Activated T-cell treated with anti-CD3 and anti-CD28 coated beads for 4 hours (primary cell): ENCODE data around the gene RHBDD1.
A peak's percentile ranks its signal among the peaks of the same experiment; 100 is the strongest.
"Not testable (repeated sequence)": the region's sequence is repeated elsewhere in the genome, so short reads cannot be mapped to it uniquely, and the experiment has no call there.

Source experiments
- DNase-seq: peaks from one replicate; pipeline ENCODE4 v3.0.0-alpha.2; 2020

Gene RHBDD1

DNA sequence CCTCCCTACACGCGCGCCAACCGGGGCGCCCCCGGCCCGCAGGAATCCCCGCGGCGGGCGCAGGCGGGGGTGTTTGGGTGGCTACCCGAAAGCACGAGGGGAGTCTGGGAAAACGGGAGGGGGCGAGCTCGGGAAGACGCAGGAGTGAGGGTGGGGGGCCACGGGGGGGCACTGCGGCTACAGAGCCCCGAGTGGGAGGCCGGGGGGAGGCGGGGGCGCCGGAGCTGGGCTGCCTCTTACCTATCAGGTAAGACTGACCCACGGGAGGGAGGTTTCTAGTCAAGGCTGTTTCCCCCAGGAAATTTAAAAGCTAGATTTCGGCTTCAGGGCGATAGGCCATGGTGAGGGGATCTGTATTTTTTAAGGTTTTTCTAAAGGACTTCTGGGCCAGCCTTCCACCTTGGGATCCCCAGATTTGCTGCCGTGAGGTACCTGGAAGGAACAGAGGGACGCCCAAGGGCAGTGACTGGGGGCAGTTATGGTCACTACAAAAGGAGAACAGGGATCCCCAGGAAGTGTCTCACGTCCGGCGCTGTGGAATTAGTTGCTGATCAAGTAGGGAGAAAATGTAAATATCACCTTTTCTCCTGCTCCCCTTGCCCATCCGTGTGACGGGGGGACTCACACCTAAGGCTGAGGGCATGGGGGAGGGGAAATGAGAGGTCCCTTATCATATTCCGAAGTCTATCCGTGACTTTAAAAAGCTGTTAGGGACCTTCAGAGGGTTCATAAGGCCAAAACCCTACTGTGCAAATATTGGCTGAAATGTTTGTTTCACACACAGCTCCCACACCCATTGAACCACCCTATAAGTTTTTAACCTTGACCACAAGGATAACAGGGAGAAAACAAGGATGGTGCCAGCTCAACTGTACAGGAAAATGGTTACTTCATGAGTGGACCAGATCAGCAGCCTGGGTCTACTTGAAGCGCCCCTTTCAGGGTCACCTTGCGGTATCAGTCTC is 35.6 kb upstream of the RHBDD1 start:
- DNase-seq = no peak

DNA sequence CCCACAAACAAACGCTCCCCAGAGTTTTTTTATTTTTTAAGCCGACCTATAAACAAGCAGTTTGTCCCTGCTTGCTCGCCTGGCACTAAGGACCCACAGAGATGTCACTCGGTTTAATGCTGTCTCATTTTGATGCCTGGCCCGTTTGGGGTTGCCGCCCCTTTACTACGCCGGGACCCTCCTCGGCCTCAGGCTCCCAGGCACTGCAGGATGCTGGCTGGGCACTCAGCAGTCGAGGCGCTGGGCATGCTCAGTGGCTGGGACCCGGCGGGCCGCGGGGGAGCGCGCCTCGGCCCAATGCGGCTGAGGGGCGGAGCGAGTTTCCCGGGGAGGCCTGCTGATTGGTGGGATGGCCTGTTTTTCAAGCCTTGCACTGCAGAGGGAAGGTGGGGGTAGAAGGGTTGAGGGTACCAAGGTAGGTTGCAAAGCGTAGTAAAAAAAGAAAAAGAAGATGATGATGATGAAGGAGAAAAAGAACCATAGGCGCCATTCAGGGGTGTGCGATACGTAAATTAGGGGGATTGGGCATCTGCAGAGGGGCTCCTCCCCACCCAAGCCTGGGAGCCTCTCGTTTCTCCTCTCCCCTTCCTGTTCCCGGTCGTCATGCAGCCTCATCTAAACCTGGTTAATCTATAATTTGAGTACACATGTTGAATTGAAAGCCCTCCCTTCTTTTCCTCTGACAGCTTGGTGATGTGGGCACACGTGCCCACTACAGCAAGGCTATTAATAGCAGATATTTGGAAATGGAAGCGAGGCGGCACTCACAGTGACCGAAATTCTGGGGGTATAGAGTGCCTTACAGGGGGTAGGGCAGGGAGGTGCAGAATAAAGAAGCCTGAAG is 34.7 kb upstream of the RHBDD1 start:
- peak; percentile 70 for DNase-seq

DNA sequence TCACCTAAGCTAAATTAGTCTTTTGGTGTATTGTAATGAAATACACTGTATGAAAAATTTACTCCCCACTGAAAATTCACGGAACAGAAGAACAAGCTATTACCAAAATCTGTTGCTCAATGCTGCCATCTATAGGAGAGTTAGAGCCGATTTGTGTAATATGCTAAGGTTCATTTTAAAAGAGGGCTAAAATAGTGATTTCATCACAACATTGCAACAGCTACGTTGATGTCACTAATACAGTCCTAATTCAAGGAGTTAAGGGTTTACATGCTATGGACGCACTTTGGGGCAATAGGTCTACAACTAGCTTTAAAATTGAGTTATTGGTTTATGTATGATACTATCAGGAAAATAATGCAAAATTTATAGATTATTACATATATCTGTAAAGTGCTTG is 33.3 kb upstream of the RHBDD1 start:
- no peak for DNase-seq

DNA sequence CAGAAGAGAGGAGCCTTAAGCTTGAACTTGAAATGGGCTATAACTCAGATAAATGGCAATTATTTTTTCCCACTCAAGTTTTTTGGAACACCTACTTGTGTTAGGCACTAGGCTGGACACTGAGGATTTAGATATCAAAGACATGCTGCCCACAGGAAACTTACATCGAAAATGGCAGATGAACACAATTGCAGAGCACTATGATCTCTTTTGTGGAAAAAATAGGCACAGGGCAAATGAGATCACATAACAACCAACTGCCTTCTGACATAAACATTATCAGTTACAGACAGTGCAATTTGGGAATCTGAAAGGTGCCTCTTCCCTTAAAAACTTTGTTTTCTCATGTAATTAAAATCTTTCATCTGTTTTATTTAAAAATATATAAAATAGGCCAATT is 32.4 kb upstream of the RHBDD1 start:
- DNase-seq = no peak

DNA sequence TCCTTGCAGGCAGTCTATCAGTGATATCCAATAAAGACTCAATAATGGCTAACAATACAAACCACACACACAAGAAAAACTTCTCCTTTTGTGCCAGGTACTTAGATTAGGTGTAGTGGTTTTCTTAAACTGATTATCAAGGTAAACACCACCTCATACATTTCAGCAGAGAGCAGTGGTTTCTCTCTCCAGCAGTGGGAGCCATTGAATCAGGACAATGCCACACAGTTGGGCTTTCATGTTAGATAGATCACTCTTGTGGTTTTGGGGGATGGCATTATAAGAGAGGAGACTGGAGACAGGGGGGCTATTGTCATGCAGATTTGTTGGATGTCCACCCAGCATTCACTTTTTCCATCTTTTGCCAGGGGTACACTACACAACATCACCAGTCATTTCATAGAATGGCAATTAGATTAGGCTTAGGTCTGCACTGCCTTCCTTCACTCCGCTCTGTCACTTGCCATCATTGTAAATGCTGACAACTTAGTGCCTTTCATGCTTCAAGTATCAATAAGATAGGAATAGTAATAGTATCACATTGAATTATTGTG is 22.6 kb upstream of the RHBDD1 start:
- no peak for DNase-seq

DNA sequence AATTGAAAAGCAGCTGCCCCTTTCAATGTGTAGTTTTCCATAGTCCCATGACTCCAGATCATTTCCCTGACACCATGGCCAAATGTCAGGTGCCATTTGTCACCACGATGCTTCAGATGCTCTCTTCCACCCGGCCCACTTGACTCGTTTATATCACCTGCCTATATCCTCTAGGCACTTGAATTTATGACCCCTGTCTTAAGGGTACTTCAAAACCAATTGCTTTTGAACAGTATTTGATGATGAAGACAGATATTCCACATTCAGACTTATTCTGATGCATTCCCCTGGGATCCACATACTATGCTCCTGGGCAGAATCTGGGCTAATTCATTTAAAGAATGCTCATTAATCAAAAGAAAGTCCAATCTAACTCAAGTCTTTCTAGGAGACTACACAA is 16.9 kb upstream of the RHBDD1 start:
- DNase-seq = no peak

DNA sequence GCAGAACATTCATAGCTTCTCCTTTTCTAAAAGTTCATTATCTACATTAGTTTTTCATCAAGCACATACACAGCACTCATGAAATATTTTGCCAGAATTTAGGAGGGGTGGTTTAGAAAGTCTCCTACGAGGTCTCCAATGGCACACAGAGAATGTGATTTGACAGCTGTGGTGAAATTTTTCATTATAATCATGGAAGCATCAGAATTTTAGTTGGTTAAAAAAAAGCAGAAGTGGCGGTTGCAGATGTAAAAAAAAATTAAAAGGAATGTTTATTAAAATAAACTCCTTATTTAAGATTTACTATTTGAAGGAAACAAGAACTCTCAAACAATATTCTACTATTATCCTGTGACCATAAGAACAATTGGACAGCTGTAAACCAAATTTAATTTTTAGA is 10.8 kb upstream of the RHBDD1 start:
- DNase-seq = no peak

DNA sequence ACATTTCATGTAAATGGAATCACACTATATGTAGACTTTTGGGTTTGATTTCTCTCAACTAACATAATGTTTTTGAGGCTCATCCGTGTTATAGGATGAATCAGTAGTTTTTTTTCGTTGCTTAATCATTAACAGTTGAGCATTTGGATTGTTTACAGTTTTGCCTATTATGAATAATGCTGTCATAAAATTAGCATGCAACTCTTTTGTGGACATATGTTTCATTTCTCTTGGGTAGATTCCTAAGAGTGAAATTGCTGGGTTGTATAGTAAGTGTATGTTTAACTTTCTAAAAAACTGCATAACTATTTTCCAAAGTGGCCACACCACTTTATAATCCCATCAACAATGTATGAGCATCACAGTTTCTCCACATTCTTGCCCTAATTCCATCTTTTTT is 7.7 kb upstream of the RHBDD1 start:
- DNase-seq = no peak

DNA sequence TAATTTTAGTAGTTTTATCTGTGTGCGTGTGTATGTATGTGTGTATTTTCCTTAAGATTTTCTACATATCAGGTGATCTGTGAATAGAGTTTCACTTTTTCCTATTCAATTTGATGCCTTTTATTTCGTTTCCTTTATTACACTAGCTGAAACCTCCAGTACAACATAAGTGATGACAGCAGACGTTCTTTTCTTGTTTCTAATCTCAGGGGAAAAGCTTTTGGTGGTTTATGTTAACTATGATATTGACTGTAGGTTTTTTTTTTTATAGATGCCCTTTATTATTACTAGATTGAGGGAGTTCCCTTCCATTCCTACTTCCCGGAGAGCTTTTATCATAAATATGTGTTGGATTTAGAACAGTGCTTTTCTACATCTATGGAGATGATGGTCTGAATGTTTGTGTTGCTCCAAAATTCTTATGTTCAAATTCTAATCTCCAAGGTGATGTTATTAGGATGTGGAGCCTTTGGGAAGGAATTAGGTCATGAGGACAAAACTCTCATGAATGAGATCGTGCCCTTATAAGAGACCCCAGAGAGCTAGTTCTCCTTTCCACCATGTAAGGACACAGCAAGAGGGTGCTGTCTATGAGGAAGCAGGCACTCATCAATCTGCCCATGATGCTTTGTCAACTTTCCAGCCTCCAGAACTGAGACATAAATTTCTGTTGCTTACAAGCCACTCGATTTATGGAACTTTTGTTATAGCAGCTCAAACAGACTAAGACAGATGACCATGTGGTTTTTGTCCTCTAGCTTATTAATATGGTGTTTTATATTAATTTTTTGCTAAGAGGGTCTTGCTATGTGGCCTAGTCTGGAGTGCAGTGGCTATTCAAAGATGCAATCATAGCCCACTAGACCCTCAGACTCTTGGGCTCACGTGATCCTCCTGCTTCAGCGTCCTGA is 5.9 kb upstream of the RHBDD1 start:
- no peak for DNase-seq

DNA sequence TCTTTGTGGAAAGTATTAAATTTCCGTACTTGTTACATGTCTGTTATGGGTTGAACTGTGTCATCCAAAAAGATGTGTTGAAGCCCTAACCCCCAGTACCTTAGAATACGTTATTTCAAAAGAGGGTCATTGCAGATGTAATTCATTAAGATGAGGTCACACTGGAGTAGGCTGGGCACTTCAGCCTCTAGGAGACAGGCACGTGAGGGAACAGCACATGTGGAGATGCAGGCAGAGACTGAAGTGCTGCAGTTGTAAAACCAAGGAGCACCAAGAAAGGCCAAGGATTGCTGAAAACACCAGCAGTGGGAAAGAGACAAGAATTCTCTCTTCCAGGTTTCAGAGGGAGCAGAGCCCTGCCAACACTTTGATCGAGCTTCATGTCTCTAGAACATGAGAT is 4.6 kb upstream of the RHBDD1 start:
- no peak for DNase-seq

DNA sequence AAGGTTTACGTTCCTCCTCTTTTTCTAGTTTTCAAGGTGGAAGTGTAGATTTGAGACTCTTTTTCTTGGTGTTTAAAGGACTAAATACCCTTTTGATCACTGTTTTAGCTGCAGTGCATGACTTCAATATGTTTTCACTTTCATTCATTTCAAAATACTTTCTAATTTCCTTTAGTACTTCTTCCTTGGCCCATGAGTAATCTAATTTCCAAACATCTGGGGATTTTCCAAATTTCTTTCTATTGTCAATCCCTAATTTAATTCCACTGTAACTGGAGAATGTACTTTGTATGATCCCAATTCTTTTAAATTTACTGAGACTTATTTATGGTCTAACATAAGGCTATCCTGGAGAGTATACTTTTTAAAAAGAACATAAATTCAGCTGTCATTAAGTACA is 3.8 kb upstream of the RHBDD1 start:
- no peak for DNase-seq

DNA sequence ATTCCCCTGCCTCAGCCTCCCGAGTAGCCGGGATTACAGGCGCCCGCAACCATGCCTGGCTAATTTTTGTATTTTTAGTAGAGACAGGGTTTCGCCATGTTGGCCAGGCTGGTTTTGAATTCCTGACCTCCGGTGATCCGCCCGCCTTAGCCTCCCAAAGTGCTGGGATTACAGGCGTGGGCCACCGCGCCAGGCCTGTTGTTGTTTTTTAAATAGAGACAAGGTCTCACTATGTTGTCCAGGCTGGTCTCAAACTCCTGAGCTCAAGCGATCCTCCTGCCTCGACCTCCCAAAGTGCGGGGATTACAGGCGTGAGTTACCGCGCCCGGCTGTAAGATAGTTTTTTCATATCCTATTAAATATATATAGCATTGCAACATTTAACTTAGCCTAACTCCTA is 974 bp upstream of the RHBDD1 start:
- DNase-seq = not testable (repeated sequence)

DNA sequence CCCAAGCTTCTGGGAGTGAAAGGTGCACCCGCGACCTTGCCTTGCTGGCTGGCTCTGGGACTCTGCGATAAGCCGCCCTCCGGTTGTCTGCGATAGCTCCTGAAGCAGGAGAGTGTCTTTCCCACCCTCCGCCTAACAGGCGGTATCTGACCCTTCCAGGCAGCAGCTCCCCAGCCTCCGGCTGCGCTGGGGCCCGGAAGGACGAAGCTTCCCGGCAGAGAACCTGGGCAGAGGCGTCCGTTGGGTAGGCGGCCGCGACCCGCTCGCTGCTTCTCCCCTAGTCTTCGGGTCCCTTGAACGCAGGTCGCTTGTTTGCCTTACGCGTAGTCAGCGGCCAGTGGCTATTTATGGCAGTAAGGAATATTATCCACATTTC is 446 bp upstream of the RHBDD1 start:
- peak; percentile 37 for DNase-seq

DNA sequence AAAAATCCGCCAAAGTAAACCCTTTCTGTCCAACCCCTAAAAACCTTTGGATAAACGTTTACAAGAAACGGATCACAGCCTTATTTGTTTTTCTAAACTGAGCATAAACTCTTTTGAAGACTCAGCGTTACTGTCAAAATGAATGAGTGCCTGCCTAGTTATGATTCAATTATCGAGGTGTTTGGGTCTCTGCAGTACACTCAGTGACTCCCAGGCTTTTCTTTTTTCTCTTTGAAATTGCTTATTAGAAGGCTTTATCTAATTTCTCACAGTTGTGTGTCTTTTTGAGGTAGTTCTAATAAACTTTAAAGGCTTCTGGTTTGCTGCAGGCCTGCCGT is 663 bp downstream of the RHBDD1 start:
- no peak for DNase-seq

DNA sequence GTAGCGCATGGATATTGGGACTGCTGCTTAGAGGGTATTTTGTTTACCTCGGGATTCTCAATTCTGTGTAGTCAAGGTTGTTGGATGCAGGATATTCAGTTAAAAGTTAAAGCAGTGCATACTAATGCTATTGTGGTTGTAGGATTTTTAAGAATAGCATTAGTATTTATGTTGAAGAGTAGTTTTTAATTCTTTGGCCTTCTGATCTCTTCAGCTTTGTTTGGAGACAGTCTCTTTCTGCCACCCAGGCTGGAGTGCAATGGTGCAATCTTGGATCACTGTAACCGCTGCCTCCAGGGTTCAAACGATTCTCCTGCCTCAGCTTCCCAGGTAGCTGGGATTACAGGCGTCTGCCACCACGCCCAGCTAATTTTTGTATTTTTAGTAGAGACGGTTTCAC is 1.5 kb downstream of the RHBDD1 start:
- DNase-seq = no peak

DNA sequence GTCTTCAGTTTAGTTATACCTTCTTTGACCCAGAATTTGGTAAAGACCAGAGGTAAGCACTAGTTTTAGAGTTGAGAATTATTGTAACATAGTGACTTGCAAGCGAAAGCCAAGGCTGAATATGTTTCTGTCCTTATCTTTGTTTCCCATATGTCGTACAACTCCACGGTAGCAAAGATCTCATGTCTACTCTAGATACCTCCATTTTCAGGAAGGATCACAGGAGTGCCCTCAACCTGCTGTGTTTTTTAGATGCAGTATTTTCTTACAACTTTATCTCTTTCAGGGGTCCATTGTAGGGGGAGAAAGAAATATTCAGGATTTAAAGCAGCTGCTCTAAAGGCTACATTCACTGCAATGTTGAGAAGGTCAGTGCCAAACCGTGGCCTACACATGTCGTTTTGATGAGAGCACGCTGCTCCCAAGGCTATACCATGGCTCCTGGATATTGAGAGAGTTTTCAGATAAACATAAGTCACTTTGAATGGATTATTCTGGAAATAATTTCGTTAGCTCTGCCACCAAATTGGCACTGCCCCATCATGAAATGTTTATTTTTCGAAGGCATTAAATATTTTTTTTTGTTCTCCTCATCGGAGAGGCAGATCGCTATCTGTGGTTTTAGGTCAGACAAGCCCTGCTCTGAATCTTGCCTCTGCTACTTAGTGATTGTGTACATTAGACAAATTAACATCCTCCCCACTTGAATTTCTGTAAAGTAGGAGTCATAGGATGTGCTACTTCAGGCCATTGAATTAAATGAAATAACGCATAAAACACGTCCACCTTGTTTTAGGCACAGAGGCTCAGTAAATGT is 2.1 kb downstream of the RHBDD1 start:
- DNase-seq = no peak

DNA sequence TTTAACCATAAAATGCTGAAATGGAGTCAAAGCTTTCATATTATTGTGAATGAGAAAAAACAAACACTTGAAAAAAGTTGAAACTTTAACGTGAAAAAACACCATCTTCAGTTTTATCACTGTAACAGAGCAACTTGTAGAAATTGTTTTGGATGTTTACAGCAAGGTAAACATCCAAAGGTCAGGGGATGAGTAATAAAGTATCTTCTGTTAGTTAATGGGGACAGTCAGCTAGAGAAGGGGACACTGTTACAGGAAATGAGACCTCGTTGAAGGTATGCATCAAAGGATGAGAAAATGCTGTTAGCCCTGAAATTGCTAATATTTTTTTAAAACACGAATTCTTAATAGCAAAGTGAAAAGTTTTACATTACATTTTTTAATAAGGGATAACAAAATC is 2.9 kb downstream of the RHBDD1 start:
- no peak for DNase-seq

DNA sequence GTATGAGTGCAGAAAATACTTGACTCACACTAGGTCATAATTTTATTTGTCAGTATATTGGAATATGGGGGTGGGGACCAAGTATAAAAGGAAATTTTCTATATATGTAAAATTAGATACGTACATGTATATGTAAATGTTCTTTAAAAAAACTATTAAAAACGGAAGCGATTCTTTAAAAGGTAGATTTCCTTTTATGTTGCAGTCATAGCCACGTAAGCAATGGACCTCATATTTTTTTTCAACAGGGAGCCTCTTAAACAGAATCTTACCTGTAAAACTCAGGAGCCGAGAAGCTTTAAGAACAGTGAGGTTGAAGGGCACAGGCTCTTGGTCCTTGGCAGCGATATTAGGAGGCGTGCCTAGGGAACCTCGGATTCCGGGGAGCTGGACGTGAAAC is 3.3 kb downstream of the RHBDD1 start:
- no peak for DNase-seq

DNA sequence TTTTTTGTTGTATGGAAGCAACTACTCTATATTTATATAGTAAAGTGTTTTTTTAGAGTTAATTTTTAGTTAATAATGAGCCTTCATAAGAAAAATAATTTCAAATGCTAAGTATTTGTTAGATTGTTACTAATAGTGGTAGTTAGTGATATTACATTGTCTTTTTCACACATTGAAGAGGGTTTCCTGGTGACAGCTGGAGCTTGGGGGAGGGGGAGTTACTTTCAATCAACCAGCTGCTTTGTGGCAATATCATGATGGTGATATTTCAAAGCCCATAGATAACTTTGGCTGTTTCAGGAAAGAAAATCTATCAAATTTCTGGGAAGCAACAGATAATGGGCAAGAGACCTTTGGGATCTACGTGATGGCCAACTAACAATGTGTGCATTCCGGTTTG is 4.1 kb downstream of the RHBDD1 start:
- no peak for DNase-seq

DNA sequence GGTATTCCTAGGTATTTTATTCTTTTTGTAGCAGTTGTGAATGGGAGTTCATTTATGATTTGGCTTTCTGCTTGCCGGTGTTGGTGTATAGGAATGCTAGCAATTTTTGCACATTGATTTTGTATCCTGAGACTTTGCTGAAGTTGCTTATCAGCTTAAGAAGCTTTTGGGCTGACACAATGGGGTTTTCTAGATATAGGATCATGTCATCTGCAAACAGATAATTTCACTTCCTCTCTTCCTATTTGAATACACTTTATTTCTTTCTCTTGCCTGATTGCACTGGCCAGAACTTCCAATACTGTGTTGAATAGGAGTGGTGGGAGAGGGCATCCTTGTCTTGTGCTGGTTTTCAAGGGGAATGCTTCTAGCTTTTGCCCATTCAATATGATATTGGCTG is 7.1 kb downstream of the RHBDD1 start:
- not testable (repeated sequence) for DNase-seq

DNA sequence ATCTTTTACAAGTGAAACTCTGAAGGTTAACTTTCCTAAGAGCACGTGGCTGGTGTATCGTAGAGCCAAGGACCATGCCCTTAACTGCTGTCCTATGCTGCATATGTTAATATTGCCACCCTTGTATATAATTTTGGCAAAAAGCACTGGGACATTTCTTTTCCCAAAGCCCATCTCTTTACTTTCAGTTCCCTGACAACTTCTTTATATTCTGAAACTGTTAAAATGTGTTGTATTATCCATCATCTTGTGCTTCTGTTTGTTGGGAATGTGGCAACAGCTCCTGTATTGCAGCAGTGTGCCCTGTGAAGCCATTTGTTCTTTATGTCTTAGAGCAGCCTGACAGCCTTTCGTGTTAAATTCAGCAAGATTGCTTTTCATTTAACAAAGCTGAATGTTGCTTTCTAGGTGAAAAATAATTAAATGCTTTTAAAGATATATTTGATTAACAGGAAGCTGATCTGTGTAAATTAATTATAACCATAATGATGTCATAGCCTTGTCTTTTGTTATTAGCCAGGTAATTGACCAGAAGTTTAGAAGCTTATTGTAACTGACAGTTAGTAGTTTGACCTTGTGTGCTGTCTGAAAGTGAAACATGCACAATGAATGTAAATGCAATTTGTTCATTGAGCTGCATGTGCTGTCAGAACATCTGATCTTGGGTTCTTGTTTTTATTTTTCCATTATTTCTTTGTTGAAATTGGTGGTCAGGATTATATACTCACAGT is 9.7 kb downstream of the RHBDD1 start:
- no peak for DNase-seq
